ENCODE data around the gene CCDC68. TPM values are rescaled to one million over a fixed set of nuclear protein-coding genes. Genes with fewer than 3 reads are reported as not detected.

Gene CCDC68
- total and polyA plus RNA-seq, 7 donors, result 1.0 to 2.0 (median 1.6) TPM

DNA sequence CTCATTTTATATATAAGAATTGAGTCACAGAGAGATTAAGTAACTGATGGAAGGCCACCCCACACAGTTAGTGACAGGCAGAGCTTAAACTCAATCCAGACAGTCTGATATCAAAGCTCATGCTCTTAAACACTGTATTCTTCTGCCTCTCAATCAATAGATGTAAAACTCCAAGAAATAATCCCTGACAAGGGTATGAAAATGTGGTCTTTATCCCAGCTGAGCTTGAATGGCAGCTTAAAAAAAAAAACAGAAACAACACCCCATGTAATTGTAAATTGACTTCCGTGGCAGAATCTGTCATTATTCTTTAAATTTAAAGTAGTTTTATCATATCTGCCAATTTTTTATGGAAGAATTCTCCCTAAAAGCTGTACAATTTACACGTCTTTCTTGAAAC, 70.9 kb downstream of the CCDC68 start:
- TF ChIP-seq, protein P1, sequence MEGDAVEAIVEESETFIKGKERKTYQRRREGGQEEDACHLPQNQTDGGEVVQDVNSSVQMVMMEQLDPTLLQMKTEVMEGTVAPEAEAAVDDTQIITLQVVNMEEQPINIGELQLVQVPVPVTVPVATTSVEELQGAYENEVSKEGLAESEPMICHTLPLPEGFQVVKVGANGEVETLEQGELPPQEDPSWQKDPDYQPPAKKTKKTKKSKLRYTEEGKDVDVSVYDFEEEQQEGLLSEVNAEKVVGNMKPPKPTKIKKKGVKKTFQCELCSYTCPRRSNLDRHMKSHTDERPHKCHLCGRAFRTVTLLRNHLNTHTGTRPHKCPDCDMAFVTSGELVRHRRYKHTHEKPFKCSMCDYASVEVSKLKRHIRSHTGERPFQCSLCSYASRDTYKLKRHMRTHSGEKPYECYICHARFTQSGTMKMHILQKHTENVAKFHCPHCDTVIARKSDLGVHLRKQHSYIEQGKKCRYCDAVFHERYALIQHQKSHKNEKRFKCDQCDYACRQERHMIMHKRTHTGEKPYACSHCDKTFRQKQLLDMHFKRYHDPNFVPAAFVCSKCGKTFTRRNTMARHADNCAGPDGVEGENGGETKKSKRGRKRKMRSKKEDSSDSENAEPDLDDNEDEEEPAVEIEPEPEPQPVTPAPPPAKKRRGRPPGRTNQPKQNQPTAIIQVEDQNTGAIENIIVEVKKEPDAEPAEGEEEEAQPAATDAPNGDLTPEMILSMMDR (IDR thresholded peaks at IDR 0.05), result no peak
- Histone ChIP-seq H3K36me3 (ENCODE audit: insufficient read depth in 1 of 2, low read depth in 1 of 2) (no peaks in the 10 kb centered on the region), H3K27ac (no peak overlapping the region), H3K27me3 (ENCODE audit: insufficient read depth in 3 of 3, low read length in 2 of 3) (no peaks in the 10 kb centered on the region), H3K4me1 (no peaks in the 10 kb centered on the region), H3K4me3 (no peak overlapping the region), H3K9me3 (no peaks in the 10 kb centered on the region)
- intact Hi-C loops (cut with DNase I), result no loop called here
- ATAC-seq, result no peak
- no peak for DNase-seq
- WGBS, 3 donors, result 58 to 71% (median 71%) methylated on average over 2 of the region's 2 CpGs

DNA sequence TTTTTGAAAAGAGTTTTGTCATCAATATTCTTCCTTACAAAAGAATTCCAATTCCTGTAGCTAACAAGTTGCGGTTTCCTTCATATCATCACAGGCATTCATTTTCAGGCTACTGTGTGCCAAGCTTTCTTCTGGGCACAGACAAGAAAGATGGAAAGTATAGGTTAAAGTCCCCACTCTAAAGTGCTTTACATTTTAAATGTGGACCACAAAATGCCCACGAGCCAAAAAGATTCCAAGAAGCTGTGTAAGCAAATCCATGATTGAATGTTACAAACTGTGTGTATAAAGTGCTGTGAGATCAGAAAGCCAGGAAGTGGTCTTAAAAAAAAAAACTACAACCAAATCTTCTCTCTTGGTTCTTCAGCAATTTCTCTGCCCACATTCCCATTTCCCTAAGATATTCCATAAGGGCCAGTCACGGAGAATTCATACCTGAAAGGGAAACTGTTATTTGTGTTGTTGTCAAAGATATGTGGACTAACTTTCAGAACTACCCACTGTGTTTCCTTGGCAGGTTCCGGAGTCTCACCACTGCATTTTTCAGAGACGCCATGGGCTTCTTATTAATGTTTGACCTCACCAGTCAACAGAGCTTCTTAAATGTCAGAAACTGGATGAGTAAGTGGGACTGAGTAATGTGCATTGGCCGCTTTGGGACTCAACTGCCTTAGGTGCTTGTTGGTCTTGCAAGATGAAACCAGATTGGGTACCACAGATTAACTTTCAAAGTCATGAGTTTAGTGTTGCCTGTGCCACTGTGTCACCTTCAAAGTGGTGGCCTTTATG, 75.3 kb downstream of the CCDC68 start:
- TF ChIP-seq, protein P1 (IDR thresholded peaks at IDR 0.05), result no peak
- DNase-seq, result no peak

DNA sequence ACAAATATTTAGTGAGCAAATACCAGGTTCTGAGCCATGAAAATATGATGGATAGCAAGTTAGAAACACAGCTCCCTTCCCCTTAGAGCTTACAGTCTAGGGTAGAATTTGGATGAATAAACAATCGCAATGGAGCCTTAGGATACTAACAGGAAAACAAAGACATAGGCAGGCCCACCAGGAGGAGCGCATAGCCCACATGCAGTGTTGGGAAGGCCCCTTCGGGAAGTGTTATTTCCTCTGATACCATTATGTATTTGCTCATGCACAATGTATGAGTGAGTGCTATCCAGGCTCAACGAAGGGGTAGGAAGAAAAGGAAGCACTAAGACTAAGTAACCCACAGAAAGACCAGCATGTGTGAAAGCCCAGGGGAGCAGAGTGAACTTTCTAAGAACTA, 76.9 kb downstream of the CCDC68 start:
- TF ChIP-seq, protein P1 (IDR thresholded peaks at IDR 0.05), result no peak
- H3K27ac ChIP-seq, result no peak overlapping the region
- 59 to 70% (median 66%) methylated on average over 4 of the region's 4 CpGs for WGBS, 3 donors
- H3K9me3 ChIP-seq, result no peaks in the 10 kb centered on the region
- no peak overlapping the region for H3K4me3 ChIP-seq
- no peaks in the 10 kb centered on the region for H3K4me1 ChIP-seq
- DNase-seq (no peak), ATAC-seq (no peak)
- no peaks in the 10 kb centered on the region for H3K36me3 ChIP-seq (ENCODE audit: insufficient read depth in 1 of 2, low read depth in 1 of 2)
- intact Hi-C loops (cut with DNase I), result no loop called here
- H3K27me3 ChIP-seq (ENCODE audit: insufficient read depth in 3 of 3, low read length in 2 of 3), result peaks cover 0 to 4% (median 0%) of the 10 kb centered on the region in 3 donors

More for the DNA sequence above, 75.3 kb downstream of the CCDC68 start:
- WGBS, 3 donors, result 82 to 86% (median 83%) methylated on average over 6 of the region's 6 CpGs
- Histone ChIP-seq H3K27me3 (ENCODE audit: insufficient read depth in 3 of 3, low read length in 2 of 3) (peaks cover 0 to 4% (median 0%) of the 10 kb centered on the region in 3 donors), H3K4me3 (no peak overlapping the region), H3K27ac (no peak overlapping the region), H3K9me3 (no peaks in the 10 kb centered on the region), H3K36me3 (ENCODE audit: insufficient read depth in 1 of 2, low read depth in 1 of 2) (no peaks in the 10 kb centered on the region), H3K4me1 (no peaks in the 10 kb centered on the region)
- intact Hi-C loops (cut with DNase I), result no loop called here
- ATAC-seq, result no peak

DNA sequence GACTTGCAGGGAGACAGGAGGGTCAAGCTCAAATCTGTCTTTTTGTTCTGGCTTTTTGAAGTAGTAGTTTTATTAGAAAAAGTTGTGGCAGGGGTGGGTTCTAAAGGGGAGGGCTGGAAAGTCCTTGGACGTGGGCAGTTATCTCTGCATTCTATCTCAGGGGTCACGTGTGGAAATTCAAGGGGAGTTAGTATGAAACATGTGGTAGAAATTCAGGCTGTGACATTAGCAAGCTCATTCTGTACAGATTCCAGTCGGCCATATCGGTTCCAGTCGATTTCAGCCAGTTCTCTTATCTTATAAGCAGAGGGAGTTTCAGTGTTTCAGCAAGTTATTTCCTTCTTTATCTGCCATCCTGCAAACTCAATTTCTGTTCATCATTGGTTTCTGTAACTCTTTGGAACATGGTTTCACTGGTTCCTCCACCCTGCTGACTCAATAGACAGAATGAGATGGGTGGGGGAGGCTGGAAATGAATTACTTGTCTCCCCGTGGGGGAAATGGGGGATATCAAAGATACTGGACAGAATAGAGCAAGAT, 78.0 kb downstream of the CCDC68 start:
- TF ChIP-seq, protein P1 (IDR thresholded peaks at IDR 0.05), result no peak

More for the DNA sequence above, 78.0 kb downstream of the CCDC68 start:
- H3K9me3 ChIP-seq, result no peaks in the 10 kb centered on the region
- no peak for ATAC-seq
- no peak overlapping the region for H3K4me3 ChIP-seq
- no peak overlapping the region for H3K27ac ChIP-seq
- DNase-seq, result no peak
- WGBS, 3 donors, result 72 to 73% (median 72%) methylated on average over 6 of the region's 6 CpGs
- H3K4me1 ChIP-seq, result no peaks in the 10 kb centered on the region
- H3K27me3 ChIP-seq (ENCODE audit: insufficient read depth in 3 of 3, low read length in 2 of 3), result peaks cover 0 to 4% (median 0%) of the 10 kb centered on the region in 3 donors
- intact Hi-C loops (cut with DNase I), result no loop called here
- H3K36me3 ChIP-seq (ENCODE audit: insufficient read depth in 1 of 2, low read depth in 1 of 2), result no peaks in the 10 kb centered on the region

All from psoas muscle (tissue), 8 donors.